Hepatocyte (in vitro differentiated cells): ENCODE results near the gene DLK2.
"Not testable (repeated sequence)": the region's sequence is repeated elsewhere in the genome, so short reads cannot be mapped to it uniquely, and the experiment has no call there.

Source experiments
- CTCF ChIP-seq: fragments of 200-600 bp; sonication (generic); IDR thresholded peaks from 2 replicates; pipeline ENCODE4 v1.5.1; 2016; ENCODE audit warnings: antibody characterized with exemption, mild to moderate bottlenecking; ENCODE audit not compliant: poor library complexity
- EZH2 ChIP-seq: fragments of 200-600 bp; sonication (generic); IDR thresholded peaks from 2 replicates; pipeline ENCODE4 v1.6.1; 2016; ENCODE audit warnings: antibody characterized with exemption, mild to moderate bottlenecking, borderline replicate concordance

- TF ChIP-seq CTCF, EZH2: not testable (repeated sequence)
Observed at GRCh38 chr6:43498291-43498690, 42.9 kb upstream of the DLK2 start.
